IMR-90 (cell line): ENCODE results near the gene MCRIP2.

Experiments
- CEBPB ChIP-seq: IDR thresholded peaks from 2 replicates; pipeline ENCODE4 v1.6.1; 2012; ENCODE audit warnings: low read depth, low read length, improper control_type of control experiment
- CHD1 ChIP-seq: IDR thresholded peaks from 2 replicates; pipeline ENCODE4 v1.6.1; 2012; ENCODE audit warnings: low read depth, low read length, improper control_type of control experiment
- CTCF ChIP-seq: conservative IDR thresholded peaks from 2 replicates; pipeline ENCODE4 v1.5.1; 2012; ENCODE audit warnings: mild to moderate bottlenecking, low read depth, low read length, improper control_type of control experiment
- MXI1 ChIP-seq: IDR thresholded peaks from 2 replicates; pipeline ENCODE4 v1.6.1; 2012; ENCODE audit warnings: low read depth, mild to moderate bottlenecking, low read length, moderate library complexity, borderline replicate concordance
- NFE2L2 ChIP-seq: fragments of 150-350 bp; IDR thresholded peaks from 2 replicates; pipeline ENCODE4 v1.6.1; 2016; ENCODE audit warnings: low read depth, mild to moderate bottlenecking, low read length
- POLR2A ChIP-seq: IDR thresholded peaks from 2 replicates; pipeline ENCODE4 v1.6.1; 2012; ENCODE audit warnings: mild to moderate bottlenecking, low read depth, low read length
- RAD21 ChIP-seq: IDR thresholded peaks from 2 replicates; pipeline ENCODE4 v1.6.1; 2012; ENCODE audit warnings: low read length, improper control_type of control experiment
- SMC3 ChIP-seq: fragments of 150-350 bp; IDR thresholded peaks from 2 replicates; pipeline ENCODE4 v1.6.1; 2016; ENCODE audit warnings: low read depth, mild to moderate bottlenecking, antibody characterized with exemption, low read length, moderate library complexity

- TF ChIP-seq CTCF (no peak), NFE2L2 (no peak), MXI1 (no peak), POLR2A (no peak), CHD1 (no peak), SMC3 (no peak), CEBPB (no peak), RAD21 (no peak)
Observed at GRCh38 chr16:676565-676902, 34.9 kb downstream of the MCRIP2 start.
